Iris pigment epithelial cell (primary cell): ENCODE data around the gene OTUD3.

Experiments
- DNase-seq: peaks from one replicate; pipeline ENCODE4 v3.0.0-alpha.2; 2011; ENCODE audit warnings: low read depth

OTUD3 gene

DNA sequence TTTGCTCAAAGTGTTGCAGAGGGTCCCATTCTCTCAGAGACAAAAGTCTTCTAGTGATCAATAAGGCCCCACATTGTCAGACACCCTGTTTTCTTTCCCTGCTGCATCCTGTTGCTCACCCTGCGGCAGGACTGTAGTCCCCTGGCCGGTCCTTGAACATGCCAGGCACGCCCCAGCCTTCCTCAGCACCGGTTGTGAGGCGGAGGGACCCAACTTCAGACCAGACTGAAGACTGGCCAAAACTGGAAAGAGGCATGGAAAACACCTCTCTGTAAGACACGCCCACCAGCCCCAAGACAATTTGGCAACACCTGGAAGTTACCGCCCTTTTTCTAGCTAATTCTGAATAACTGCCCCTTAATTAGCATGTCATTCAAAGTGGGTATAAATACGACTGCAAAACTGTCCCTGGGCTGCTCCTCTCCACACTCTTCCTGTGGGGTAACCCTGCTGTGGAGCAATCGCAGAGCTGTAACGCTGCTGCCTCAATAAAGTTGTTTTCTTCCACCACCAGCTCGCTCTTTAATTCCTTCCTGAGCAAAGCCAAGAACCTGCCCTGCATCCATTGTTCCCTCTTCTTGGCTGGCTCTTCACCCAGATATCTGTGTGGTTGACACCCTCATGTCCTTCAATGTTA is 73.5 kb downstream of the OTUD3 start:
- no peak for DNase-seq

DNA sequence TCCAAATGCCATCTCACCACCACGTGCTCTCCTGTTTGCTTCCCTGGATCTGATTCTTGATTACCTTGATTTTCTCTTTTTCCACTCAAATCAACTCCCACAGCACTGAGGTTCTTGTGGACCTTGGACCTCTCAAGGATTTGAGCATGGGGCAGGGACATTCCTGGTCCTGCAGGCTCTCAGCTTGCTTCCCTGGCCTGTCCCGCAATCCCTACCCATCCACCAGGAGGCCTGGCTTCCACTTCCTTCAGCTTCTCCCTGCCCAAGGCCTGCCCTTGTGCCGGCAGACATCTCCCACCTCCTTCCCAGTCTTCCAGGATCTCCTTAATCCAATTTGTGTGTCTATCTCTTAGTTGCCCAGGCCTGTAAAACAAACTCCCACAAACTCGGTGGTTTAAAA is 75.6 kb downstream of the OTUD3 start:
- no peak for DNase-seq

DNA sequence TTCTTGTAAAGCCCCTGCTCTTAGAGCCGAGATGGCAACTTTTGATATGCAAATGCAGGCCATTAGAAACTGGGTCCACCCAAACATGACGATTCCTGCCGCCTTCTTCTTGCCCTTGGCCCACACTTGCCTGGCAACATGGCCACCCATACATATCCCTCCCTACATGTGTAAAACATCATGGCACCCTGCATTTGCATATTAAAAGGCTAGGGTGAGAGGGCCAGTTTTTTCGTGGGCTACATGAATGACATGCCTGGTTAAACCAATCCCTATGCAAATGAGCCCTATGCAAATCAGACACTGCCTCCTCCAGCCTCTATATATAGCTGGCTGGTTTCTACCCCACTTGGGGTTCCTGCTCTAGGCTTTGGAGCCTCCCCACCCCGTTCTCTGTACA is 78.4 kb downstream of the OTUD3 start:
- no peak for DNase-seq
